HepG2 (cell line): ENCODE data around the gene GOLT1A. TPM values are rescaled to one million over a fixed set of nuclear protein-coding genes. Genes with fewer than 3 reads are reported as not detected.

ENCODE experiments used
- BRCA1 ChIP-seq: sonication (generic); formaldehyde crosslinking; IDR thresholded peaks from 2 replicates; pipeline ENCODE4 v1.4.0; 2020; ENCODE audit warnings: missing genetic modification reagents
- GLI4 ChIP-seq: sonication (generic); formaldehyde crosslinking; IDR thresholded peaks from 2 replicates; pipeline ENCODE4 v1.5.1; 2020; ENCODE audit warnings: missing genetic modification reagents, mild to moderate bottlenecking, moderate library complexity, borderline replicate concordance
- HNRNPL ChIP-seq: fragments of 200-400 bp; formaldehyde crosslinking; IDR thresholded peaks from 2 replicates; pipeline ENCODE4 v1.6.1; 2017; ENCODE audit warnings: mild to moderate bottlenecking, low read depth, low read length
- KIAA2018 ChIP-seq: sonication (generic); formaldehyde crosslinking; IDR thresholded peaks from 2 replicates; pipeline ENCODE4 v1.5.0; 2020; ENCODE audit warnings: mild to moderate bottlenecking, missing genetic modification reagents, borderline replicate concordance
- POLR2AphosphoS2 ChIP-seq: IDR thresholded peaks from 2 replicates; pipeline ENCODE4 v1.6.1; 2011; ENCODE audit warnings: low read depth, low read length, improper control_type of control experiment
- RBAK ChIP-seq: sonication (generic); formaldehyde crosslinking; IDR thresholded peaks from 2 replicates; pipeline ENCODE4 v1.5.1; 2020; ENCODE audit warnings: mild to moderate bottlenecking, missing genetic modification reagents
- SAFB2 ChIP-seq: sonication (generic); formaldehyde crosslinking; IDR thresholded peaks from 2 replicates; pipeline ENCODE4 v1.5.1; 2020; ENCODE audit warnings: missing genetic modification reagents, low read depth, mild to moderate bottlenecking, borderline replicate concordance
- SIN3A ChIP-seq: IDR thresholded peaks from 2 replicates; pipeline ENCODE4 v1.6.1; 2011; ENCODE audit warnings: low read depth, mild to moderate bottlenecking, control low read depth, low read length, borderline replicate concordance
- SRSF1 ChIP-seq: fragments of 200-400 bp; formaldehyde crosslinking; optimal IDR thresholded peaks from 2 replicates; pipeline ENCODE3; 2017; ENCODE audit warnings: mild to moderate bottlenecking, low read depth, low read length, moderate library complexity
- ZNF33B ChIP-seq: sonication (generic); formaldehyde crosslinking; IDR thresholded peaks from 2 replicates; pipeline ENCODE4 v1.5.1; 2020; ENCODE audit warnings: mild to moderate bottlenecking, missing genetic modification reagents
- ZNF350 ChIP-seq: sonication (generic); formaldehyde crosslinking; IDR thresholded peaks from 2 replicates; pipeline ENCODE4 v1.4.0; 2020; ENCODE audit warnings: mild to moderate bottlenecking, low read depth, missing genetic modification reagents, borderline replicate concordance
- ZNF615 ChIP-seq: sonication (generic); formaldehyde crosslinking; IDR thresholded peaks from 2 replicates; pipeline ENCODE4 v1.5.0; 2020; ENCODE audit warnings: mild to moderate bottlenecking, missing genetic modification reagents, borderline replicate concordance
- ZNF687 ChIP-seq: sonication (generic); formaldehyde crosslinking; IDR thresholded peaks from 2 replicates; pipeline ENCODE4 v1.5.1; 2020; ENCODE audit warnings: mild to moderate bottlenecking, missing genetic modification reagents, moderate library complexity
- ZSCAN5A ChIP-seq: sonication (generic); formaldehyde crosslinking; IDR thresholded peaks from 2 replicates; pipeline ENCODE4 v1.8.0; 2022; ENCODE audit warnings: mild to moderate bottlenecking, missing genetic modification reagents, borderline replicate concordance
- polyA plus RNA-seq, 8 experiments: library from polyadenylated mRNA; depleted of rRNA in 3 of 8; stranded (reverse) in 7 of 8; unstranded in 1 of 8; fragments of >200 nt; fragmentation: Illumina TruSeq in 4 of 8; extraction: Trizol in 4 of 8; gene quantifications; 2 replicates each; pipeline versions ENCODE4 v1.2.1 to v1.2.3, GENCODE V29; 2011 to 2016; ENCODE audit warnings: low read depth in 4 of 8, missing spikeins in 1 of 8, mixed read lengths in 1 of 8; ENCODE audit not compliant: insufficient read depth in 1 of 8
- total RNA-seq, 5 experiments: library from RNA; depleted of rRNA; stranded (reverse); fragments of >200 nt; fragmentation: Illumina TruSeq; extraction: Trizol; gene quantifications; 2 replicates each; pipeline ENCODE4 v1.2.3, GENCODE V29; 2016; ENCODE audit warnings: low read depth in 1 of 5

GOLT1A gene
- total and polyA plus RNA-seq, 2 of the 13 experiments (the other 11 are each of a cell fraction or from before 2014, with no cell fraction given) = 25.8 to 28.0 TPM

GRCh38 chr1:204190212-204191211, 23.3 kb downstream of the GOLT1A start (continued):
- TF ChIP-seq ZSCAN5A (no peak), BRCA1 (no peak), GLI4 (no peak), HNRNPL (no peak), ZNF350 (CRISPR knock-in tag) (no peak), RBAK (CRISPR knock-in tag) (no peak), ZNF615 (CRISPR knock-in tag) (no peak), POLR2AphosphoS2 (no peak), ZNF687 (CRISPR knock-in tag) (peak; percentile 78), KIAA2018 (CRISPR knock-in tag) (no peak), SRSF1 (no peak), SIN3A (no peak), ZNF33B (CRISPR knock-in tag) (no peak), SAFB2 (no peak)
